ENCODE measurements around the gene ITGA3. TPM values are rescaled to one million over a fixed set of nuclear protein-coding genes. Genes with fewer than 3 reads are reported as not detected.

The ITGA3 gene
- total and polyA plus RNA-seq, 4 donors = 0.79 to 4.4 (median 1.4) TPM

- TF ChIP-seq TAF1 (conservative IDR thresholded peaks at IDR 0.05) (no peak), SP1 (IDR thresholded peaks at IDR 0.05) (no peak), RXRA (IDR thresholded peaks at IDR 0.05) (no peak), REST (IDR thresholded peaks at IDR 0.05) (no peak)
- TF ChIP-seq, protein P1, sequence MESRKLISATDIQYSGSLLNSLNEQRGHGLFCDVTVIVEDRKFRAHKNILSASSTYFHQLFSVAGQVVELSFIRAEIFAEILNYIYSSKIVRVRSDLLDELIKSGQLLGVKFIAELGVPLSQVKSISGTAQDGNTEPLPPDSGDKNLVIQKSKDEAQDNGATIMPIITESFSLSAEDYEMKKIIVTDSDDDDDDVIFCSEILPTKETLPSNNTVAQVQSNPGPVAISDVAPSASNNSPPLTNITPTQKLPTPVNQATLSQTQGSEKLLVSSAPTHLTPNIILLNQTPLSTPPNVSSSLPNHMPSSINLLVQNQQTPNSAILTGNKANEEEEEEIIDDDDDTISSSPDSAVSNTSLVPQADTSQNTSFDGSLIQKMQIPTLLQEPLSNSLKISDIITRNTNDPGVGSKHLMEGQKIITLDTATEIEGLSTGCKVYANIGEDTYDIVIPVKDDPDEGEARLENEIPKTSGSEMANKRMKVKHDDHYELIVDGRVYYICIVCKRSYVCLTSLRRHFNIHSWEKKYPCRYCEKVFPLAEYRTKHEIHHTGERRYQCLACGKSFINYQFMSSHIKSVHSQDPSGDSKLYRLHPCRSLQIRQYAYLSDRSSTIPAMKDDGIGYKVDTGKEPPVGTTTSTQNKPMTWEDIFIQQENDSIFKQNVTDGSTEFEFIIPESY (IDR thresholded peaks at IDR 0.05) = no peak
- TF ChIP-seq, protein P2, sequence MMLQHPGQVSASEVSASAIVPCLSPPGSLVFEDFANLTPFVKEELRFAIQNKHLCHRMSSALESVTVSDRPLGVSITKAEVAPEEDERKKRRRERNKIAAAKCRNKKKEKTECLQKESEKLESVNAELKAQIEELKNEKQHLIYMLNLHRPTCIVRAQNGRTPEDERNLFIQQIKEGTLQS (IDR thresholded peaks at IDR 0.05) = no peak
- H3K9me3 ChIP-seq (ENCODE audit: control insufficient read depth in 4 of 4, low read length in 3 of 4) = no peaks in the 10 kb centered on the region
- no peaks in the 10 kb centered on the region for H3K36me3 ChIP-seq (ENCODE audit: control insufficient read depth in 4 of 4, insufficient read depth in 3 of 4, low read depth in 1 of 4, low read length in 3 of 4)
- DNase-seq (ENCODE audit: low spot score) = no peak
- peaks cover 0 to 3% (median 0%) of the 10 kb centered on the region in 4 donors for H3K27me3 ChIP-seq (ENCODE audit: control insufficient read depth in 4 of 4, insufficient read depth in 4 of 4, low read length in 3 of 4)
- H3K27ac ChIP-seq (ENCODE audit: low read depth in 1 of 2, low read length in 2 of 2) = no peak overlapping the region
- H3K9ac ChIP-seq (ENCODE audit: low read depth in 1 of 2, low read length in 2 of 2) = no peak overlapping the region
- H3K4me1 ChIP-seq (ENCODE audit: control insufficient read depth in 4 of 4, insufficient read depth in 4 of 4, low read length in 3 of 4) = no peaks in the 10 kb centered on the region
- no peak overlapping the region for H3K4me3 ChIP-seq (ENCODE audit: low read depth in 1 of 3, low read length in 3 of 3)
- 90% methylated on average over 5 of the region's 5 CpGs for WGBS
Measured at GRCh38 chr17:50035421-50035879, 20.5 kb upstream of the ITGA3 start.

GRCh38 chr17:50035945-50036344 lies 20.0 kb upstream of the ITGA3 start:
- Histone ChIP-seq H3K36me3 (ENCODE audit: control insufficient read depth in 4 of 4, insufficient read depth in 3 of 4, low read depth in 1 of 4, low read length in 3 of 4) (no peaks in the 10 kb centered on the region), H3K9ac (ENCODE audit: low read depth in 1 of 2, low read length in 2 of 2) (no peak overlapping the region), H3K4me1 (ENCODE audit: control insufficient read depth in 4 of 4, insufficient read depth in 4 of 4, low read length in 3 of 4) (no peaks in the 10 kb centered on the region), H3K27ac (ENCODE audit: low read depth in 1 of 2, low read length in 2 of 2) (no peak overlapping the region), H3K27me3 (ENCODE audit: control insufficient read depth in 4 of 4, insufficient read depth in 4 of 4, low read length in 3 of 4) (peaks cover 0 to 3% (median 0%) of the 10 kb centered on the region in 4 donors), H3K4me3 (ENCODE audit: low read depth in 1 of 3, low read length in 3 of 3) (no peak overlapping the region), H3K9me3 (ENCODE audit: control insufficient read depth in 4 of 4, low read length in 3 of 4) (no peaks in the 10 kb centered on the region)
- no peak for DNase-seq (ENCODE audit: low spot score)
- no peak for TF ChIP-seq EGR1 (IDR thresholded peaks at IDR 0.05; ENCODE audit: low read depth in 2 of 2)
- no peak for TF ChIP-seq FOXA2 (IDR thresholded peaks at IDR 0.05)
- TF ChIP-seq YY1 (IDR thresholded peaks at IDR 0.05) = no peak
- no peak for TF ChIP-seq GABPA (IDR thresholded peaks at IDR 0.05 in 1 of 2, conservative IDR thresholded peaks at IDR 0.05 in 1 of 2)
- no peak for TF ChIP-seq FOXA1 (IDR thresholded peaks at IDR 0.05)
- no peak for TF ChIP-seq NR2F2 (IDR thresholded peaks at IDR 0.05)
- no peak for TF ChIP-seq SP1 (IDR thresholded peaks at IDR 0.05)
- TF ChIP-seq TAF1 (conservative IDR thresholded peaks at IDR 0.05) = no peak
- no peak for TF ChIP-seq RAD21 (IDR thresholded peaks at IDR 0.05)
- no peak for TF ChIP-seq RXRA (IDR thresholded peaks at IDR 0.05)
- TF ChIP-seq HNF4A (conservative IDR thresholded peaks at IDR 0.05) = no peak
- no peak for TF ChIP-seq HNF4G (IDR thresholded peaks at IDR 0.05)
- TF ChIP-seq MAX (IDR thresholded peaks at IDR 0.05) = no peak
- 91% methylated on average over 1 of the region's 1 CpG for WGBS
